ENCODE results near the gene ANKH.

GRCh38 chr5:14834062-14834461 lies 37.5 kb downstream of the ANKH start:
- TF ChIP-seq CREB1 (CRISPR knock-in tag; IDR thresholded peaks at IDR 0.05) (no peak), PRRX2 (CRISPR knock-in tag; IDR thresholded peaks at IDR 0.05) (no peak), ESRRA (CRISPR knock-in tag; IDR thresholded peaks at IDR 0.05; ENCODE audit: borderline replicate concordance) (no peak), ZBTB21 (CRISPR knock-in tag; IDR thresholded peaks at IDR 0.05; ENCODE audit: borderline replicate concordance) (no peak), NR2C2 (CRISPR knock-in tag; IDR thresholded peaks at IDR 0.05) (no peak), ELF4 (CRISPR knock-in tag; IDR thresholded peaks at IDR 0.05; ENCODE audit: low read depth) (no peak), ATF1 (CRISPR knock-in tag; IDR thresholded peaks at IDR 0.05) (no peak), NFE2L1 (CRISPR knock-in tag; IDR thresholded peaks at IDR 0.05) (no peak), CREM (CRISPR knock-in tag; IDR thresholded peaks at IDR 0.05) (no peak), ZBTB43 (CRISPR knock-in tag; IDR thresholded peaks at IDR 0.05) (no peak), TCF7 (CRISPR knock-in tag; IDR thresholded peaks at IDR 0.05; ENCODE audit: low read depth) (no peak), PRDM15 (CRISPR knock-in tag; IDR thresholded peaks at IDR 0.05) (no peak)
- TF ChIP-seq, protein P1, sequence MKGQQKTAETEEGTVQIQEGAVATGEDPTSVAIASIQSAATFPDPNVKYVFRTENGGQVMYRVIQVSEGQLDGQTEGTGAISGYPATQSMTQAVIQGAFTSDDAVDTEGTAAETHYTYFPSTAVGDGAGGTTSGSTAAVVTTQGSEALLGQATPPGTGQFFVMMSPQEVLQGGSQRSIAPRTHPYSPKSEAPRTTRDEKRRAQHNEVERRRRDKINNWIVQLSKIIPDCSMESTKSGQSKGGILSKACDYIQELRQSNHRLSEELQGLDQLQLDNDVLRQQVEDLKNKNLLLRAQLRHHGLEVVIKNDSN (CRISPR knock-in tag; IDR thresholded peaks at IDR 0.05), result no peak
- TF ChIP-seq, protein P2, sequence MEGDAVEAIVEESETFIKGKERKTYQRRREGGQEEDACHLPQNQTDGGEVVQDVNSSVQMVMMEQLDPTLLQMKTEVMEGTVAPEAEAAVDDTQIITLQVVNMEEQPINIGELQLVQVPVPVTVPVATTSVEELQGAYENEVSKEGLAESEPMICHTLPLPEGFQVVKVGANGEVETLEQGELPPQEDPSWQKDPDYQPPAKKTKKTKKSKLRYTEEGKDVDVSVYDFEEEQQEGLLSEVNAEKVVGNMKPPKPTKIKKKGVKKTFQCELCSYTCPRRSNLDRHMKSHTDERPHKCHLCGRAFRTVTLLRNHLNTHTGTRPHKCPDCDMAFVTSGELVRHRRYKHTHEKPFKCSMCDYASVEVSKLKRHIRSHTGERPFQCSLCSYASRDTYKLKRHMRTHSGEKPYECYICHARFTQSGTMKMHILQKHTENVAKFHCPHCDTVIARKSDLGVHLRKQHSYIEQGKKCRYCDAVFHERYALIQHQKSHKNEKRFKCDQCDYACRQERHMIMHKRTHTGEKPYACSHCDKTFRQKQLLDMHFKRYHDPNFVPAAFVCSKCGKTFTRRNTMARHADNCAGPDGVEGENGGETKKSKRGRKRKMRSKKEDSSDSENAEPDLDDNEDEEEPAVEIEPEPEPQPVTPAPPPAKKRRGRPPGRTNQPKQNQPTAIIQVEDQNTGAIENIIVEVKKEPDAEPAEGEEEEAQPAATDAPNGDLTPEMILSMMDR (IDR thresholded peaks at IDR 0.05), result no peak
